ENCODE measurements around the gene TRIP10. TPM values are rescaled to one million over a fixed set of nuclear protein-coding genes. Genes with fewer than 3 reads are reported as not detected.

TRIP10 gene
- total RNA-seq, 1 donor from 2014 or later, result 65.8 TPM

DNA sequence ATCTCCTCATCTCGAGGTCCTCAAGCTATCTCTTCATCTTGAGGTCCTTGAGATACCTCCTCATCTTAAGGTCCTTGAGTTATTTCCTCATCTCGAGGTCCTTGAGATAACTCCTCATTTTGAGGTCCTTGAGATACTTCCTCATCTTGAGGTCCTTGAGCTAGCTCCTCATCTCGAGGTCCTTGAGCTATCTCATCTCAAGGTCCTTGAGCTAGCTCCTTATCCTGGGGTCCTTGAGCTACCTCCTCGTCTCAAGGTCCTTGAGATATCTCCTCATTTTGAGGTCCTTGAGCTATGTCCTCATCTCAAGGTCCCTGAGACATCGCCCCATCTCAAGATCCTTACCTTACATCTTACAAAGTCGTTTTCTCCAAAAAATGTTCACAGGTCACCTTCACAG is 51.8 kb downstream of the TRIP10 start:
- ATAC-seq (no peak), DNase-seq (no peak)
- Histone ChIP-seq H3K27ac (no peak overlapping the region), H3K4me1 (no peaks in the 10 kb centered on the region), H3K4me3 (no peak overlapping the region), H3K36me3 (no peaks in the 10 kb centered on the region), H3K27me3 (ENCODE audit: low read depth) (no peaks in the 10 kb centered on the region), H3K9me3 (no peaks in the 10 kb centered on the region)
- intact Hi-C loops (cut with DNase I), result no loop called here
- no peak for TF ChIP-seq CTCF (IDR thresholded peaks at IDR 0.05)

GRCh38 chr19:6793411-6793810 is 53.9 kb downstream of the TRIP10 start:
- DNase-seq (no peak), ATAC-seq (no peak)
- Histone ChIP-seq H3K27me3 (ENCODE audit: low read depth) (no peaks in the 10 kb centered on the region), H3K4me3 (no peak overlapping the region), H3K27ac (no peak overlapping the region), H3K9me3 (no peaks in the 10 kb centered on the region), H3K36me3 (no peaks in the 10 kb centered on the region), H3K4me1 (peaks cover 5% of the 10 kb centered on the region)
- TF ChIP-seq CTCF (IDR thresholded peaks at IDR 0.05), result no peak
- intact Hi-C loops (cut with DNase I), result no loop called here

GRCh38 chr19:6793973-6794372 is 54.5 kb downstream of the TRIP10 start:
- no peak for DNase-seq
- TF ChIP-seq CTCF (IDR thresholded peaks at IDR 0.05), result no peak
- no peaks in the 10 kb centered on the region for H3K9me3 ChIP-seq
- H3K4me1 ChIP-seq, result peaks cover 5% of the 10 kb centered on the region
- H3K4me3 ChIP-seq, result no peak overlapping the region
- no peaks in the 10 kb centered on the region for H3K36me3 ChIP-seq
- H3K27me3 ChIP-seq (ENCODE audit: low read depth), result no peaks in the 10 kb centered on the region
- ATAC-seq, result no peak
- intact Hi-C loops (cut with DNase I), result no loop called here
- H3K27ac ChIP-seq, result no peak overlapping the region

- H3K4me3 ChIP-seq, result no peak overlapping the region
- ATAC-seq, result no peak
- H3K4me1 ChIP-seq, result peaks cover 5% of the 10 kb centered on the region
- intact Hi-C loops (cut with DNase I), result no loop called here
- no peaks in the 10 kb centered on the region for H3K36me3 ChIP-seq
- DNase-seq, result no peak
- no peaks in the 10 kb centered on the region for H3K9me3 ChIP-seq
- H3K27ac ChIP-seq, result no peak overlapping the region
- H3K27me3 ChIP-seq (ENCODE audit: low read depth), result no peaks in the 10 kb centered on the region
- TF ChIP-seq CTCF (IDR thresholded peaks at IDR 0.05), result no peak
These were observed 55.4 kb downstream of the TRIP10 start for GRCh38 chr19:6794686-6795431.

GRCh38 chr19:6796278-6796677 is 56.8 kb downstream of the TRIP10 start:
- intact Hi-C loops (cut with DNase I), result no loop called here
- Histone ChIP-seq H3K27me3 (ENCODE audit: low read depth) (no peaks in the 10 kb centered on the region), H3K36me3 (no peaks in the 10 kb centered on the region), H3K27ac (no peak overlapping the region), H3K4me3 (no peak overlapping the region), H3K4me1 (peaks cover 13% of the 10 kb centered on the region), H3K9me3 (no peaks in the 10 kb centered on the region)
- DNase-seq (no peak), ATAC-seq (no peak)
- TF ChIP-seq CTCF (IDR thresholded peaks at IDR 0.05), result no peak

All from lower lobe of right lung (tissue), 2 donors.